Neural cell (in vitro differentiated cells): Measurements from ENCODE around the gene MYOF.

Experiments
- CTCF ChIP-seq: fragments of 450-650 bp; IDR thresholded peaks from 2 replicates; pipeline ENCODE4 v1.5.1; 2014; ENCODE audit warnings: antibody characterized with exemption, mild to moderate bottlenecking, moderate library complexity; ENCODE audit not compliant: poor library complexity, severe bottlenecking
- EP300 ChIP-seq: fragments of 450-650 bp; conservative IDR thresholded peaks from 2 replicates; pipeline ENCODE4 v1.6.1; 2014; ENCODE audit warnings: antibody characterized with exemption, mild to moderate bottlenecking, moderate library complexity; ENCODE audit not compliant: poor library complexity, severe bottlenecking
- EZH2 ChIP-seq: fragments of 200-600, 300-800 bp; shearing (Covaris generic), sonication (generic); IDR thresholded peaks from 2 replicates; pipeline ENCODE4 v1.6.1; 2014; ENCODE audit warnings: antibody characterized with exemption, low read length, borderline replicate concordance, mild to moderate bottlenecking; ENCODE audit not compliant: insufficient read depth, poor library complexity, severe bottlenecking
- POLR2AphosphoS5 ChIP-seq: IDR thresholded peaks from 2 replicates; pipeline ENCODE4 v1.6.1; 2012
- RAD21 ChIP-seq: fragments of 450-650 bp; conservative IDR thresholded peaks from 2 replicates; pipeline ENCODE4 v1.6.1; 2014; ENCODE audit warnings: antibody characterized with exemption, mild to moderate bottlenecking, moderate library complexity
- SMC3 ChIP-seq: fragments of 450-650 bp; conservative IDR thresholded peaks from 2 replicates; pipeline ENCODE4 v1.6.1; 2014; ENCODE audit warnings: antibody characterized with exemption, mild to moderate bottlenecking, moderate library complexity; ENCODE audit not compliant: poor library complexity

DNA sequence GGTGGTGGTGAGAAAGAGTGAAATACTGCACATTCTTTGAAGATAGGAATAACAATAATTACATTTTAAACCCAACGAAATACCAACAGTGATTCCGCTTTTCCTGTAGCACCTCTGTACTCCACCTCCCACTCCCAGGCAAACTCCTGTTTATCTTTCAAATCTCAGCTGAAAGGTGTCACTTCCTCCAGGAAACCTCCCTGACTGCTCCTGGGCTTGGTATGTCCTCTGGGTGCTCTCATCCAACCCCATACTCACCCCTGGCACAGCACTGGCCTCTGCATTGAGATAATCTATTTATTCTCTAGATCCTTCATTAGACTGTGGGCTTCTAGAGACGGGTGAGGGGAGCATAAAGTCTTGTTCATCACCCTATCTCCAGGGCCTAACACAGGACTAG lies 148.0 kb downstream of the MYOF start:
- no peak for TF ChIP-seq CTCF
- no peak for TF ChIP-seq EZH2
- no peak for TF ChIP-seq SMC3
- TF ChIP-seq RAD21: no peak
- no peak for TF ChIP-seq POLR2AphosphoS5
- no peak for TF ChIP-seq EP300
